ENCODE measurements around the gene MIA2. TPM values are rescaled to one million over a fixed set of nuclear protein-coding genes. Genes with fewer than 3 reads are reported as not detected.
A peak's percentile ranks its signal among the peaks of the same experiment; 100 is the strongest.
"Not testable (repeated sequence)": the region's sequence is repeated elsewhere in the genome, so short reads cannot be mapped to it uniquely, and the experiment has no call there.

The MIA2 gene
- total and polyA plus RNA-seq, 4 experiments from 2014 or later = 19.0 to 26.7 (median 26.2) TPM

- H3K27ac ChIP-seq (ENCODE audit: low read depth, low read length) = no peak overlapping the region
- H3K4me1 Mint-ChIP-seq = peaks cover 0 to 9% (median 6%) of the 10 kb centered on the region in 4 donors
- CTCF ChIA-PET (ENCODE audit: partially characterized antibody) = no interaction called here
- H3K4me3 Mint-ChIP-seq = no peak overlapping the region
- POLR2A ChIA-PET (ENCODE audit: partially characterized antibody) = no interaction called here
- peaks cover 18% of the 10 kb centered on the region for H3K36me3 ChIP-seq (ENCODE audit: insufficient read depth, low read length)
- H3K9me3 Mint-ChIP-seq = peaks cover 0 to 4% (median 0%) of the 10 kb centered on the region in 8 donors
- no peaks in the 10 kb centered on the region for H3K4me1 ChIP-seq (ENCODE audit: insufficient read depth, low read length)
- no peak for DNase-seq
- no peak overlapping the region for H3K4me3 ChIP-seq (ENCODE audit: low read length in 2 of 2)
- intact Hi-C loops (cut with micrococcal nuclease) = no loop called here
- H3K9me3 ChIP-seq (ENCODE audit: control insufficient read depth in 1 of 2, low read length in 2 of 2) = no peaks in the 10 kb centered on the region
- no peaks in the 10 kb centered on the region for H3K27me3 Mint-ChIP-seq
- no peaks in the 10 kb centered on the region for H3K27me3 ChIP-seq (ENCODE audit: insufficient read depth, low read length)
- no peak overlapping the region for H3K27ac Mint-ChIP-seq
- H3K36me3 Mint-ChIP-seq = peaks cover 40 to 48% of the 10 kb centered on the region in 2 donors
Measured at GRCh38 chr14:39289523-39289922, 55.8 kb downstream of the MIA2 start.

- ChIA-PET POLR2A (ENCODE audit: partially characterized antibody) (no interaction called here), CTCF (ENCODE audit: partially characterized antibody) (no interaction called here)
- H3K36me3 Mint-ChIP-seq = peaks cover 40 to 55% of the 10 kb centered on the region in 2 donors
- peaks cover 32% of the 10 kb centered on the region for H3K36me3 ChIP-seq (ENCODE audit: insufficient read depth, low read length)
- H3K4me1 Mint-ChIP-seq = peaks cover 0 to 9% (median 6%) of the 10 kb centered on the region in 4 donors
- H3K4me3 Mint-ChIP-seq = no peak overlapping the region
- peaks cover 0 to 2% (median 0%) of the 10 kb centered on the region in 8 donors for H3K9me3 Mint-ChIP-seq
- H3K27me3 Mint-ChIP-seq = no peaks in the 10 kb centered on the region
- DNase-seq = no peak
- intact Hi-C loops (cut with micrococcal nuclease) = no loop called here
- no peaks in the 10 kb centered on the region for H3K27me3 ChIP-seq (ENCODE audit: insufficient read depth, low read length)
- H3K9me3 ChIP-seq (ENCODE audit: control insufficient read depth in 1 of 2, low read length in 2 of 2) = no peaks in the 10 kb centered on the region
- no peak overlapping the region for H3K4me3 ChIP-seq (ENCODE audit: low read length in 2 of 2)
- no peaks in the 10 kb centered on the region for H3K4me1 ChIP-seq (ENCODE audit: insufficient read depth, low read length)
- H3K27ac ChIP-seq (ENCODE audit: low read depth, low read length) = no peak overlapping the region
- peak overlapping the region in 1 of 7 donors; percentile 29 for H3K27ac Mint-ChIP-seq
Measured at GRCh38 chr14:39291701-39292100, 58.0 kb downstream of the MIA2 start.

GRCh38 chr14:39293629-39294028, 59.9 kb downstream of the MIA2 start:
- Mint-ChIP-seq H3K27me3 (no peaks in the 10 kb centered on the region), H3K27ac (no peak overlapping the region), H3K4me1 (peaks cover 0 to 11% (median 6%) of the 10 kb centered on the region in 4 donors), H3K4me3 (no peak overlapping the region), H3K9me3 (no peaks in the 10 kb centered on the region), H3K36me3 (peaks cover 52 to 56% of the 10 kb centered on the region in 2 donors)
- Histone ChIP-seq H3K27me3 (ENCODE audit: insufficient read depth, low read length) (no peaks in the 10 kb centered on the region), H3K27ac (ENCODE audit: low read depth, low read length) (no peak overlapping the region), H3K9me3 (ENCODE audit: control insufficient read depth in 1 of 2, low read length in 2 of 2) (no peaks in the 10 kb centered on the region), H3K36me3 (ENCODE audit: insufficient read depth, low read length) (peaks cover 32% of the 10 kb centered on the region), H3K4me3 (ENCODE audit: low read length in 2 of 2) (no peak overlapping the region), H3K4me1 (ENCODE audit: insufficient read depth, low read length) (no peaks in the 10 kb centered on the region)
- intact Hi-C loops (cut with micrococcal nuclease) = no loop called here
- ChIA-PET POLR2A (ENCODE audit: partially characterized antibody) (no interaction called here), CTCF (ENCODE audit: partially characterized antibody) (interaction anchor here (0.5 to 1.8 kb wide), 2 partner anchors 16 to 57 kb away, joined by 4 to 6 read pairs; no protein-coding TSS in a partner anchor)
- no peak for DNase-seq

- CTCF ChIA-PET (ENCODE audit: partially characterized antibody); H3K27me3 ChIP-seq (ENCODE audit: insufficient read depth, low read length); POLR2A ChIA-PET (ENCODE audit: partially characterized antibody); H3K4me3 Mint-ChIP-seq; H3K27ac ChIP-seq (ENCODE audit: low read depth, low read length); H3K9me3 Mint-ChIP-seq; H3K9me3 ChIP-seq (ENCODE audit: control insufficient read depth in 1 of 2, low read length in 2 of 2); H3K4me1 ChIP-seq (ENCODE audit: insufficient read depth, low read length); H3K27ac Mint-ChIP-seq; intact Hi-C loops (cut with micrococcal nuclease); H3K4me1 Mint-ChIP-seq; H3K4me3 ChIP-seq (ENCODE audit: low read length in 2 of 2); DNase-seq; H3K27me3 Mint-ChIP-seq: not testable (repeated sequence)
- peaks cover 53 to 63% of the 10 kb centered on the region in 2 donors for H3K36me3 Mint-ChIP-seq
- H3K36me3 ChIP-seq (ENCODE audit: insufficient read depth, low read length) = peaks cover 15% of the 10 kb centered on the region
Measured at GRCh38 chr14:39300389-39300788, 66.7 kb downstream of the MIA2 start.

GRCh38 chr14:39302124-39302810, 68.6 kb downstream of the MIA2 start:
- Mint-ChIP-seq H3K4me1 (peaks cover 0 to 2% (median 0%) of the 10 kb centered on the region in 4 donors), H3K27ac (peak overlapping the region in 1 of 7 donors; percentile 51), H3K4me3 (no peak overlapping the region), H3K27me3 (no peaks in the 10 kb centered on the region), H3K36me3 (peaks cover 50 to 66% of the 10 kb centered on the region in 2 donors), H3K9me3 (no peaks in the 10 kb centered on the region)
- Histone ChIP-seq H3K9me3 (ENCODE audit: control insufficient read depth in 1 of 2, low read length in 2 of 2) (no peaks in the 10 kb centered on the region), H3K36me3 (ENCODE audit: insufficient read depth, low read length) (peaks cover 9% of the 10 kb centered on the region), H3K27me3 (ENCODE audit: insufficient read depth, low read length) (no peaks in the 10 kb centered on the region), H3K4me1 (ENCODE audit: insufficient read depth, low read length) (no peaks in the 10 kb centered on the region), H3K27ac (ENCODE audit: low read depth, low read length) (no peak overlapping the region), H3K4me3 (ENCODE audit: low read length in 2 of 2) (no peak overlapping the region)
- no peak for DNase-seq
- intact Hi-C loops (cut with micrococcal nuclease) = no loop called here
- CTCF ChIA-PET (ENCODE audit: partially characterized antibody) = no interaction called here
- POLR2A ChIA-PET (ENCODE audit: partially characterized antibody) = interaction anchor here (1.3 kb wide), 1 partner anchor 130 kb away, joined by 4 read pairs; the partner anchor contains the start of gene FBXO33

- no peak overlapping the region for H3K27ac Mint-ChIP-seq
- no peaks in the 10 kb centered on the region for H3K4me1 ChIP-seq (ENCODE audit: insufficient read depth, low read length)
- no peaks in the 10 kb centered on the region for H3K27me3 Mint-ChIP-seq
- no peaks in the 10 kb centered on the region for H3K27me3 ChIP-seq (ENCODE audit: insufficient read depth, low read length)
- no peak overlapping the region for H3K4me3 Mint-ChIP-seq
- H3K27ac ChIP-seq (ENCODE audit: low read depth, low read length) = no peak overlapping the region
- CTCF ChIA-PET (ENCODE audit: partially characterized antibody) = no interaction called here
- POLR2A ChIA-PET (ENCODE audit: partially characterized antibody) = no interaction called here
- no peaks in the 10 kb centered on the region for H3K9me3 Mint-ChIP-seq
- H3K4me1 Mint-ChIP-seq = peaks cover 0 to under 1% (median 0%) of the 10 kb centered on the region in 4 donors
- H3K9me3 ChIP-seq (ENCODE audit: control insufficient read depth in 1 of 2, low read length in 2 of 2) = no peaks in the 10 kb centered on the region
- H3K4me3 ChIP-seq (ENCODE audit: low read length in 2 of 2) = no peak overlapping the region
- no peak for DNase-seq
- peaks cover 9% of the 10 kb centered on the region for H3K36me3 ChIP-seq (ENCODE audit: insufficient read depth, low read length)
- intact Hi-C loops (cut with micrococcal nuclease) = no loop called here
- H3K36me3 Mint-ChIP-seq = peaks cover 53 to 57% of the 10 kb centered on the region in 2 donors
Measured at GRCh38 chr14:39303115-39303514, 69.4 kb downstream of the MIA2 start.

GRCh38 chr14:39307815-39308214, 74.1 kb downstream of the MIA2 start:
- POLR2A ChIA-PET (ENCODE audit: partially characterized antibody) = no interaction called here
- intact Hi-C loops (cut with micrococcal nuclease) = no loop called here
- Mint-ChIP-seq H3K36me3 (peaks cover 53 to 56% of the 10 kb centered on the region in 2 donors), H3K9me3 (no peaks in the 10 kb centered on the region), H3K27ac (peak overlapping the region in 2 of 7 donors; percentile 31 to 38), H3K4me1 (peaks cover 0 to 5% (median 2%) of the 10 kb centered on the region in 4 donors), H3K4me3 (no peak overlapping the region), H3K27me3 (no peaks in the 10 kb centered on the region)
- Histone ChIP-seq H3K4me3 (ENCODE audit: low read length in 2 of 2) (no peak overlapping the region), H3K36me3 (ENCODE audit: insufficient read depth, low read length) (peaks cover 16% of the 10 kb centered on the region), H3K27me3 (ENCODE audit: insufficient read depth, low read length) (no peaks in the 10 kb centered on the region), H3K9me3 (ENCODE audit: control insufficient read depth in 1 of 2, low read length in 2 of 2) (no peaks in the 10 kb centered on the region), H3K27ac (ENCODE audit: low read depth, low read length) (no peak overlapping the region), H3K4me1 (ENCODE audit: insufficient read depth, low read length) (no peaks in the 10 kb centered on the region)
- CTCF ChIA-PET (ENCODE audit: partially characterized antibody) = no interaction called here
- no peak for DNase-seq

Data from CD4-positive, alpha-beta memory T cell (primary cell).